NCI-H82 (cell line): ENCODE data around the gene ARRDC2.
"Not testable (repeated sequence)": the region's sequence is repeated elsewhere in the genome, so short reads cannot be mapped to it uniquely, and the experiment has no call there.

Source experiments
- DNase-seq: peaks from one replicate; lab custom pipeline; 2025; lab: John Stamatoyannopoulos, UW

ARRDC2 gene

GRCh38 chr19:17989425-17990094 is 18.4 kb upstream of the ARRDC2 start:
- DNase-seq = no peak

GRCh38 chr19:17993076-17993813 is 14.7 kb upstream of the ARRDC2 start:
- peak; percentile 49 for DNase-seq

- DNase-seq = peak; percentile 91
Measured at GRCh38 chr19:17996826-17997316, 11.1 kb upstream of the ARRDC2 start.

- no peak for DNase-seq
Measured at GRCh38 chr19:17997969-17998826, 9.8 kb upstream of the ARRDC2 start.

- DNase-seq = no peak
Measured at GRCh38 chr19:17998827-17999150, 9.2 kb upstream of the ARRDC2 start.

- DNase-seq = peak; percentile 40
Measured at GRCh38 chr19:17999684-18000479, 8.1 kb upstream of the ARRDC2 start.

GRCh38 chr19:18000480-18000914 is 7.5 kb upstream of the ARRDC2 start:
- DNase-seq = no peak

- DNase-seq = peak; percentile 84
Measured at GRCh38 chr19:18000915-18001776, 6.8 kb upstream of the ARRDC2 start.

- DNase-seq = peak; percentile 70
Measured at GRCh38 chr19:18001777-18002345, 6.1 kb upstream of the ARRDC2 start.

GRCh38 chr19:18002347-18002850 is 5.6 kb upstream of the ARRDC2 start:
- no peak for DNase-seq

- not testable (repeated sequence) for DNase-seq
Measured at GRCh38 chr19:18005750-18006149, 2.2 kb upstream of the ARRDC2 start.

- DNase-seq = peak; percentile 93
Measured at GRCh38 chr19:18007044-18007916, 690 bp upstream of the ARRDC2 start.

- DNase-seq = no peak
Measured at GRCh38 chr19:18008814-18009213, 844 bp downstream of the ARRDC2 start.

- DNase-seq = no peak
Measured at GRCh38 chr19:18009412-18010066, 1.6 kb downstream of the ARRDC2 start.

- no peak for DNase-seq
Measured at GRCh38 chr19:18010149-18010548, 2.2 kb downstream of the ARRDC2 start.

- DNase-seq = no peak
Measured at GRCh38 chr19:18013210-18014111, 5.5 kb downstream of the ARRDC2 start.

- no peak for DNase-seq
Measured at GRCh38 chr19:18014197-18014596, 6.2 kb downstream of the ARRDC2 start.
